Right atrium auricular region (tissue), 2 donors: Measurements from ENCODE around the gene MT4. TPM values are rescaled to one million over a fixed set of nuclear protein-coding genes. Genes with fewer than 3 reads are reported as not detected.

Experiments used
- DNase-seq: peaks from one replicate; pipeline ENCODE4 v3.0.0-alpha.2; 2019; ENCODE audit warnings: low spot score
- H3K27ac ChIP-seq, 2 donors: fragments of 200-600 bp; sonication (generic); 1 replicate in 1 of 2; 2 replicates in 1 of 2; pipeline ENCODE4 v1.5.1; 2016 to 2019
- H3K27me3 ChIP-seq, 2 donors: fragments of 200-600 bp; sonication (generic); one replicate each; pipeline versions ENCODE4 v1.5.1 to v1.6.0; 2017 to 2019
- H3K36me3 ChIP-seq: fragments of 200-600 bp; sonication (generic); one replicate; pipeline ENCODE4 v1.5.1; 2016
- H3K4me1 ChIP-seq, 2 donors: fragments of 200-600 bp; sonication (generic); one replicate each; pipeline versions ENCODE4 v1.5.1 to v1.6.0; 2017 to 2019
- H3K4me3 ChIP-seq, 2 donors: fragments of 200-600 bp; sonication (generic); 1 replicate in 1 of 2; 2 replicates in 1 of 2; pipeline ENCODE4 v1.5.1; 2017 to 2019; ENCODE audit warnings: mild to moderate bottlenecking in 1 of 2, moderate library complexity in 1 of 2
- H3K9me3 ChIP-seq, 2 donors: fragments of 200-600 bp; sonication (generic); one replicate each; pipeline ENCODE4 v1.5.1; 2019
- CTCF ChIP-seq, 2 donors: fragments of 200-600 bp; sonication (generic); IDR thresholded peaks; one replicate each; pipeline ENCODE4 v1.5.1; 2019; ENCODE audit warnings: antibody characterized with exemption in 2 of 2
- total RNA-seq, 2 donors: library from RNA; depleted of rRNA; stranded (reverse); fragments of >200 nt; gene quantifications; one replicate each; pipeline ENCODE4 v1.1.0, GENCODE V29; 2016

Gene MT4
- total RNA-seq, 2 donors from 2014 or later, result not detected

GRCh38 chr16:56560447-56560846 lies 4.4 kb upstream of the MT4 start:
- no peak for DNase-seq
- no peaks in the 10 kb centered on the region for H3K36me3 ChIP-seq
- no peaks in the 10 kb centered on the region for H3K9me3 ChIP-seq
- no peak for TF ChIP-seq CTCF (IDR thresholded peaks at IDR 0.05)
- no peak overlapping the region for H3K27ac ChIP-seq
- H3K4me3 ChIP-seq, result no peak overlapping the region
- H3K27me3 ChIP-seq, result no peaks in the 10 kb centered on the region
- no peaks in the 10 kb centered on the region for H3K4me1 ChIP-seq

- H3K36me3 ChIP-seq, result no peaks in the 10 kb centered on the region
- no peak for TF ChIP-seq CTCF (IDR thresholded peaks at IDR 0.05)
- H3K27me3 ChIP-seq, result no peaks in the 10 kb centered on the region
- H3K4me3 ChIP-seq, result no peak overlapping the region
- no peak overlapping the region for H3K27ac ChIP-seq
- H3K4me1 ChIP-seq, result no peaks in the 10 kb centered on the region
- H3K9me3 ChIP-seq, result no peaks in the 10 kb centered on the region
- DNase-seq, result no peak
These were observed 3.7 kb upstream of the MT4 start for GRCh38 chr16:56561126-56561525.

GRCh38 chr16:56569971-56570370 lies 5.1 kb downstream of the MT4 start:
- TF ChIP-seq CTCF (IDR thresholded peaks at IDR 0.05), result no peak
- no peak overlapping the region for H3K27ac ChIP-seq
- H3K9me3 ChIP-seq, result no peaks in the 10 kb centered on the region
- H3K36me3 ChIP-seq, result no peaks in the 10 kb centered on the region
- no peak overlapping the region for H3K4me3 ChIP-seq
- no peak for DNase-seq
- no peaks in the 10 kb centered on the region for H3K4me1 ChIP-seq
- no peaks in the 10 kb centered on the region for H3K27me3 ChIP-seq

GRCh38 chr16:56571525-56571924 lies 6.7 kb downstream of the MT4 start:
- no peak overlapping the region for H3K27ac ChIP-seq
- no peak for TF ChIP-seq CTCF (IDR thresholded peaks at IDR 0.05)

GRCh38 chr16:56574625-56575024 lies 9.8 kb downstream of the MT4 start:
- Histone ChIP-seq H3K27ac (no peak overlapping the region), H3K27me3 (no peaks in the 10 kb centered on the region), H3K9me3 (no peaks in the 10 kb centered on the region), H3K4me3 (no peak overlapping the region), H3K36me3 (no peaks in the 10 kb centered on the region), H3K4me1 (no peaks in the 10 kb centered on the region)
- TF ChIP-seq CTCF (IDR thresholded peaks at IDR 0.05), result no peak
- no peak for DNase-seq

More at GRCh38 chr16:56571525-56571924, 6.7 kb downstream of the MT4 start:
- no peak overlapping the region for H3K4me3 ChIP-seq
- DNase-seq, result no peak
- H3K27me3 ChIP-seq, result no peaks in the 10 kb centered on the region
- H3K9me3 ChIP-seq, result no peaks in the 10 kb centered on the region
- no peaks in the 10 kb centered on the region for H3K36me3 ChIP-seq
- no peaks in the 10 kb centered on the region for H3K4me1 ChIP-seq

- no peak overlapping the region for H3K4me3 ChIP-seq
- DNase-seq, result no peak
- no peaks in the 10 kb centered on the region for H3K4me1 ChIP-seq
- TF ChIP-seq CTCF (IDR thresholded peaks at IDR 0.05), result peak; percentile 54 to 76
- H3K27ac ChIP-seq, result no peak overlapping the region
- H3K36me3 ChIP-seq, result no peaks in the 10 kb centered on the region
- H3K27me3 ChIP-seq, result no peaks in the 10 kb centered on the region
- H3K9me3 ChIP-seq, result no peaks in the 10 kb centered on the region
These were observed 11.9 kb downstream of the MT4 start for GRCh38 chr16:56576585-56577299.
